ENCODE data around the gene NPNT.

NPNT gene

GRCh38 chr4:105896461-105896942, 1.2 kb downstream of the NPNT start:
- H3K4me3 ChIP-seq (replicated peaks in 1 of 2; ENCODE audit: low read depth in 2 of 2, low read length in 2 of 2) = peak overlapping the region in 1 of 2 donors; percentile 12
- no peak for DNase-seq (ENCODE audit: low read depth in 2 of 2)

DNA sequence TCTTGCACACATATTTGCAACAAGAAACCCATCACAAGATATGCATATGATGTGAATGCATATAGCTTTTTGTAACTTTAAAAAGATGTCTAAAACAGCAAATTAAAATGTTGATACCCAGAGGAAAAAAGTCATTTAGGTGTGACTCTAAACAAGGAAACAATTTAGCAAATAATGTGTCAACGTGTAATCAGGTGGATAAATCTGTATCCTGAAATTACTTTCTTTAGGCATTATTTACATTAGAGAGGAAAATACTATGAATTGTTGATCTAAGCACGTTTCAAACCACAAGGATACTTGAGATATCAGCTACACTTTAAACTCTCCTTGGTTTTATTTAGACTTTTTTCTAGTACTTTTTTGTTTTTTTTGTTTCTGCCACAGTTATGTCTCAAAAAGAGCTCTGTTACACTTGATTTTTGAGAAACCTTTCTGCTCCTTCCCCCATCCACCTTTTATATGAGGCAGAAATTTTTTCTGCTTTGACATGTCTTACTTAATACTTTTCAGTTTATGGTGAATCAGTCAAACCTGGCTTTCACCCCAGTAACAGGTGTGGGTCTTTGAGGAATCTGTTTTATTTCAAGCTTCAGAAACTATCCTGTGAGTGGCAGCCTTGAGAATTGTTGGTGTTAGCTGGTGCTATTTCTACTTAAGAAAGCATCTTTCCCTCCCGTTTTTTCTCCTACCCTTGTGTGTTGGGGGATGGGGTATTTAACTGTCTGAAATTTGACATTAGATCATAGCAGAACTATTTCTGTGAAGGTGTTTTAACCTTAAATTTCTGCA, 1.9 kb downstream of the NPNT start:
- no peak for TF ChIP-seq CTCF (IDR thresholded peaks at IDR 0.05; ENCODE audit: low read depth, low read length)
- no peak for DNase-seq (ENCODE audit: low read depth in 2 of 2)

More at GRCh38 chr4:105896461-105896942, 1.2 kb downstream of the NPNT start:
- no peak for TF ChIP-seq CTCF (IDR thresholded peaks at IDR 0.05; ENCODE audit: low read depth, low read length)

DNA sequence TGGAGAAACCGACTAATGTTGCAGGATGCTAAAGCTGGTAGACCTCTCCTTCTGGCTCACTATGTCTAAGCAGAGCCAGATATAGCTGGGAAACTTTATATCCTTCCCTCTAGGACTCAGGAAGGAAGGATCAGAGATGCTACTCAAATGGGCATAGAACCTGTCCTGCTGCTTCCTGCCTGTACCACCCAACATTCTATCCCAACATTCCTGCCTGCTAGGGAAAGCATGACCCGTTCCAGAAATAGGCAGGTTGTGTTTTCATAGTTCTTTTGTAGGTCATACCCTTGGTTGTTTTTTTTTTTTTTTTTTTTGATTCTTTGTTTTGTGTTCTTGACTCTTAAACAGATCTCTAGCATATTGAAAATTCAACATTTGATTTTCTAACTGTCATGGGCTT, 5.3 kb downstream of the NPNT start:
- no peak overlapping the region for H3K4me3 ChIP-seq (replicated peaks in 1 of 2; ENCODE audit: low read depth in 2 of 2, low read length in 2 of 2)
- DNase-seq (ENCODE audit: low read depth in 2 of 2) = no peak
- no peak for TF ChIP-seq CTCF (IDR thresholded peaks at IDR 0.05; ENCODE audit: low read depth, low read length)

More for the DNA sequence above, 1.9 kb downstream of the NPNT start:
- H3K4me3 ChIP-seq (replicated peaks in 1 of 2; ENCODE audit: low read depth in 2 of 2, low read length in 2 of 2) = no peak overlapping the region

DNA sequence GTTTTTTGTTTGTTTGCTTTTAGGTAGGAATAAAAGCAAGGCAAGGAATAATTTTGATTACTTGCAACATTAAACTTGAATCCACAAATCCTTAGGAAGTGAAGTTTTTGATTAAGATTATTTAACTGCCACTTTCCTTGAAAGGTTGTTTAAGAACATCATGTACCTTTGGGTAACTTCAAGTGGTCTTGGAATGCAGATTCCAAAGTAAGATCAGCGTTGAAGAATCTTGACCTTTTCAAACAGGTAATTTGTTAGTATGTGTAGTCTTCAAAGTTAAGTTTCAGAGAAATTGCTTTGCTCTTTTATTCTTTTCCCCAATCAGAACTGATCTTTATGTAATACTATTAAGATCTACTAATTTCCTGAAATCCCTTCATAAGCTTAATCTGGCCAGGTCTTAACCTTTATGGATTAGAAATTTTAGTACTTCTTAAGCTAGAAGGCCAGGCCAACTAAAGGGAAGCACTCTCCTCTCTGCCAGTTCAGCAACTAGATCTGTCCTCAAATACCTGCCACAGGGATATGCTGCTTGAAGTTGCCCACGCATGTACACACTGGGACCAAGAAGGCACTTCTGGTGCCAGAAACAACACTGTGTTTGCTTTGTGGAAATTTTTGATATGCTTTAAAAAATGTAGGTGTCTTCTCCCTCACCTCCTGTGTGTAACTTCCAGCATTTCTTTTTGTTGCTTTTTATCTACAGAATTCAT, 7.4 kb downstream of the NPNT start:
- TF ChIP-seq CTCF (IDR thresholded peaks at IDR 0.05; ENCODE audit: low read depth, low read length) = no peak
- no peak for DNase-seq (ENCODE audit: low read depth in 2 of 2)
- H3K4me3 ChIP-seq (replicated peaks in 1 of 2; ENCODE audit: low read depth in 2 of 2, low read length in 2 of 2) = no peak overlapping the region

GRCh38 chr4:105909787-105910281, 14.6 kb downstream of the NPNT start:
- TF ChIP-seq CTCF (IDR thresholded peaks at IDR 0.05; ENCODE audit: low read depth, low read length) = no peak
- H3K4me3 ChIP-seq (replicated peaks in 1 of 2; ENCODE audit: low read depth in 2 of 2, low read length in 2 of 2) = no peak overlapping the region
- DNase-seq (ENCODE audit: low read depth in 2 of 2) = no peak

- no peak for TF ChIP-seq CTCF (IDR thresholded peaks at IDR 0.05; ENCODE audit: low read depth, low read length)
- DNase-seq (ENCODE audit: low read depth in 2 of 2) = no peak
- no peak overlapping the region for H3K4me3 ChIP-seq (replicated peaks in 1 of 2; ENCODE audit: low read depth in 2 of 2, low read length in 2 of 2)
Measured at GRCh38 chr4:105911426-105911825, 16.2 kb downstream of the NPNT start.

All from cardiac fibroblast (primary cell).